ENCODE data around the gene LTA.

LTA gene

DNA sequence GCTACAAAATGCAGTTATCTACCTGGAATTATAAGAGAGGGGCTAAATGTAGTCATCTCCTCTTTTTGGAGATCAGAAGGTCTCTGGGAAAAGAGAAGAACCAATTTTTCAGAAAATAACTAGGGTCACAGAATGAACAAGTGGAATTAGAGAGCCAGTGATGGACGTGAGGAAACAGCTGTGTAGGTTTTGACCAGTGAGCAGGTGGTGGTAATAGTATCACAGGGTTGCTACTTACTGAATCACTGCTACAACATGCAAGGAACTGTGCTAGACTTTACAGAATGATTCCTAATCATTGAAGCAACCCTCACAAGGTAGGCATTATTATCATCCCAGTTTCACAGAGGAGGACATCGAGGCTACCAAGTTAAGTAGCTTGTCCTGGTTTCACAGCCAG lies 27.4 kb upstream of the LTA start:
- TF ChIP-seq TAF1 (IDR thresholded peaks at IDR 0.05; ENCODE audit: borderline replicate concordance, insufficient read depth, low read length), result no peak
- no peak for TF ChIP-seq FOXP2 (optimal IDR thresholded peaks at IDR 0.05; ENCODE audit: borderline replicate concordance, extremely low read depth, extremely low read length, insufficient read depth)
- TF ChIP-seq, protein P1, sequence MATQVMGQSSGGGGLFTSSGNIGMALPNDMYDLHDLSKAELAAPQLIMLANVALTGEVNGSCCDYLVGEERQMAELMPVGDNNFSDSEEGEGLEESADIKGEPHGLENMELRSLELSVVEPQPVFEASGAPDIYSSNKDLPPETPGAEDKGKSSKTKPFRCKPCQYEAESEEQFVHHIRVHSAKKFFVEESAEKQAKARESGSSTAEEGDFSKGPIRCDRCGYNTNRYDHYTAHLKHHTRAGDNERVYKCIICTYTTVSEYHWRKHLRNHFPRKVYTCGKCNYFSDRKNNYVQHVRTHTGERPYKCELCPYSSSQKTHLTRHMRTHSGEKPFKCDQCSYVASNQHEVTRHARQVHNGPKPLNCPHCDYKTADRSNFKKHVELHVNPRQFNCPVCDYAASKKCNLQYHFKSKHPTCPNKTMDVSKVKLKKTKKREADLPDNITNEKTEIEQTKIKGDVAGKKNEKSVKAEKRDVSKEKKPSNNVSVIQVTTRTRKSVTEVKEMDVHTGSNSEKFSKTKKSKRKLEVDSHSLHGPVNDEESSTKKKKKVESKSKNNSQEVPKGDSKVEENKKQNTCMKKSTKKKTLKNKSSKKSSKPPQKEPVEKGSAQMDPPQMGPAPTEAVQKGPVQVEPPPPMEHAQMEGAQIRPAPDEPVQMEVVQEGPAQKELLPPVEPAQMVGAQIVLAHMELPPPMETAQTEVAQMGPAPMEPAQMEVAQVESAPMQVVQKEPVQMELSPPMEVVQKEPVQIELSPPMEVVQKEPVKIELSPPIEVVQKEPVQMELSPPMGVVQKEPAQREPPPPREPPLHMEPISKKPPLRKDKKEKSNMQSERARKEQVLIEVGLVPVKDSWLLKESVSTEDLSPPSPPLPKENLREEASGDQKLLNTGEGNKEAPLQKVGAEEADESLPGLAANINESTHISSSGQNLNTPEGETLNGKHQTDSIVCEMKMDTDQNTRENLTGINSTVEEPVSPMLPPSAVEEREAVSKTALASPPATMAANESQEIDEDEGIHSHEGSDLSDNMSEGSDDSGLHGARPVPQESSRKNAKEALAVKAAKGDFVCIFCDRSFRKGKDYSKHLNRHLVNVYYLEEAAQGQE (IDR thresholded peaks at IDR 0.05; ENCODE audit: insufficient read depth in 1 of 2, low read depth in 2 of 2, low read length in 2 of 2), result no peak
- no peak for TF ChIP-seq POLR2AphosphoS5 (IDR thresholded peaks at IDR 0.05; ENCODE audit: low read depth, low read length)
- TF ChIP-seq SIN3A (IDR thresholded peaks at IDR 0.05; ENCODE audit: borderline replicate concordance, insufficient read depth, low read length), result no peak

DNA sequence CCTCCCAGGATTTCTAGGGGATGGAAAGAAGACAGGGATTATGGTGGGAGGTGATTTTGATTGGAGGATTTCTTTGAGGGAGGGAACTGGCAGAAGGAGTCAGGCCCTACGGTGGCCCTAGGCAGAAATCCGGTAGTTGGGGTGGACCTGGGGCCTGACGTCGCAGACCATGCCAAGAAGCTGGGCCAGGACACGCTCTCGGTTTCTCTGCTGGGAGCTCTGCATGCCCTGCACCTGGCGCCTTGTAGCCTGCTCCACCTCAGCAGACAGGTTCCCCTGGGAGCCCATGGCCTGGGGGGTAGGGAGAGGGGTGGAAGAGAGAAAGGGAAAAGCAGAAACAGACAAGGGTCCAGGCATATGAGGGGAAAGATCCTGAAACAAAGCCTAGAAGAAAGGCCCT lies 26.8 kb upstream of the LTA start:
- no peak for TF ChIP-seq TAF1 (IDR thresholded peaks at IDR 0.05; ENCODE audit: borderline replicate concordance, insufficient read depth, low read length)
- TF ChIP-seq POLR2AphosphoS5 (IDR thresholded peaks at IDR 0.05; ENCODE audit: low read depth, low read length), result no peak
- TF ChIP-seq, protein P1 (IDR thresholded peaks at IDR 0.05; ENCODE audit: insufficient read depth in 1 of 2, low read depth in 2 of 2, low read length in 2 of 2), result no peak
- TF ChIP-seq SIN3A (IDR thresholded peaks at IDR 0.05; ENCODE audit: borderline replicate concordance, insufficient read depth, low read length), result no peak
- no peak for TF ChIP-seq FOXP2 (optimal IDR thresholded peaks at IDR 0.05; ENCODE audit: borderline replicate concordance, extremely low read depth, extremely low read length, insufficient read depth)

DNA sequence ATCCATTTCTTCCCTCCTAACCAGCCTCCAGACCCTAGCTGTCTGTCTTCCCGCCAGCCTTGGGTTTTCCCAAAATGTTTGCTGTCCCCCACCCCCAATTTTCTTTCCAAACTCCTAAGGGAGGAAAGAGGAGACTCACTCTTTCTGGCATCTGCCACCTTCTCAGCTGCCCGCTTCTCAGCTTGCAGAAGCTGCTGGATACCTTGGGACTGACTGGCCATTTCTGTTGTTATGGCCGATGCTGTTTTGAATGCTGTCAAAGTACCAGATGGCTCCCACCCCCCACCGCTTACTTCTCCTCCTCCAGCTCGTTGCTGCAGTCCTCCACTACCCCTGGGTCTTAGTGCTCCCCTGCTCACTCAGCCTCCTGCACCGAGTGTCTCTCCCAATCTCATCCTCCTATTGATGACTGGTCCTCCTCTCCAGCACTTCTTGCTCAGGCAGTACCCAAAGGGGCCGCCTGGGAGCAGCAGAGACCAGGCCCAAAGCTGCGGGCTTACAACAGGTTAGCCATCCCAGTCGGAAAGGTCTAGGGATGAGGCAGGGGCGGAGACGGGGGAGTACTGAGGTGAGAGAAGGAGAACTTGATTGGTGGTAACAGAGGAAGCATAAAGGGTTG lies 25.6 kb upstream of the LTA start, which contains the start of gene ATP6V1G2:
ATP6V1G2 (minus strand) TSS at position 270 of the 619 bp plus-strand sequence; CDS start at position 221, 49 bp downstream.
- TF ChIP-seq, protein P1 (IDR thresholded peaks at IDR 0.05; ENCODE audit: insufficient read depth in 1 of 2, low read depth in 2 of 2, low read length in 2 of 2), result 0 out of 4 replicates have a peak, but pooled peaks of 1 of the 2 experiments have one; percentile 7
- TF ChIP-seq TAF1 (IDR thresholded peaks at IDR 0.05; ENCODE audit: borderline replicate concordance, insufficient read depth, low read length), result no peak

DNA sequence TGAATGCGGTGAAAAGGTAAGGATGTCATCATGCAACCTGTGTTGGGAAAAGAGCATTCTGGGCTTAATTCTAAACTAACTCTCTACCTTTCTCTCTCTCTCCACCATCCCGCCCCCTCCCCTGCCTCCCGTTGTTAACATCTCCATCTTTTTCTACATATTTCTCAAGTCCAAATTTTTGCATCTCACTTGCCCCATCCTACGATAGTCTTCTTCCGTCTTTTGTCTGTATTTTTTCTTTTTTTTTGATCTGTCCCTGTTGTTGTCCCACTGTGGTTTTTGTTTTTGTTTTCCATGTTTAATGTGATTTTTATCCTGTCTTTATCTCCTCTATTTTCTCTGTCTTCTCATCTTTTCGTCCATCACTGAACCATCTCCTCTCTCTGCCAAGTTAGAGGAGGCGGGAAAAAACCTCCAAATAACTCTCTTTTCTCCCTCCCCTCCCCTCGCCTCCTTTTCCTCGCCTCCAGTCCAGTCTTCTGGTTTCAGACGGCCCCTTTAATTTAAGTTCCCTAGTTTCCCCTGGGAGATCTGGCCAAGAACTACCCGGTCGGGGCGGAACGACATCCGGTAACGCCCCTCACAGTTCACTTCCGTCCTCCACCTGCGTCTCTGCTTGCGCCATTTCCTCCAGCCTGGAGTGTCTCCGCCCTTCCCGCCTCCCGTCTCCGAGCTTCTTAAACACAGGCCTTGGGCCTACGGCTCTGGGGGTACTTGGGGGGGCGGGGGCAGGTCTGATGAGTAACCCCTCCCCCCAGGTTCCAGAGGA lies 24.9 kb upstream of the LTA start, which contains the start of gene NFKBIL1:
NFKBIL1 (plus strand) TSS at position 651 of the 769 bp plus-strand sequence; CDS start at position 738, 87 bp downstream.
- peak; percentile 96 for TF ChIP-seq POLR2AphosphoS5 (IDR thresholded peaks at IDR 0.05; ENCODE audit: low read depth, low read length)
- 0 out of 2 replicates have a peak, but pooled peaks have one; percentile 30 for TF ChIP-seq SIN3A (IDR thresholded peaks at IDR 0.05; ENCODE audit: borderline replicate concordance, insufficient read depth, low read length)
- TF ChIP-seq, protein P1 (IDR thresholded peaks at IDR 0.05; ENCODE audit: insufficient read depth in 1 of 2, low read depth in 2 of 2, low read length in 2 of 2), result 0 out of 4 replicates have a peak, but pooled peaks of 1 of the 2 experiments have one; percentile 27
- peak; percentile 76; the same call in 1 of the 2 replicates for TF ChIP-seq TAF1 (IDR thresholded peaks at IDR 0.05; ENCODE audit: borderline replicate concordance, insufficient read depth, low read length)
- TF ChIP-seq FOXP2 (optimal IDR thresholded peaks at IDR 0.05; ENCODE audit: borderline replicate concordance, extremely low read depth, extremely low read length, insufficient read depth), result no peak
